Stimulated activated CD4-positive, alpha-beta T cell treated with anti-CD3 and anti-CD28 coated beads, Interleukin-15, amount 100 ng/mL, for 1 hour (primary cell): ENCODE measurements around the gene RBAK.
A peak's percentile ranks its signal among the peaks of the same experiment; 100 is the strongest.
"Not testable (repeated sequence)": the region's sequence is repeated elsewhere in the genome, so short reads cannot be mapped to it uniquely, and the experiment has no call there.

Experiments used
- DNase-seq, 2 donors: peaks; one replicate each; pipeline ENCODE4 v3.0.0-alpha.2; 2020; ENCODE audit warnings: low read depth in 1 of 2, low spot score in 1 of 2

Gene RBAK

DNA sequence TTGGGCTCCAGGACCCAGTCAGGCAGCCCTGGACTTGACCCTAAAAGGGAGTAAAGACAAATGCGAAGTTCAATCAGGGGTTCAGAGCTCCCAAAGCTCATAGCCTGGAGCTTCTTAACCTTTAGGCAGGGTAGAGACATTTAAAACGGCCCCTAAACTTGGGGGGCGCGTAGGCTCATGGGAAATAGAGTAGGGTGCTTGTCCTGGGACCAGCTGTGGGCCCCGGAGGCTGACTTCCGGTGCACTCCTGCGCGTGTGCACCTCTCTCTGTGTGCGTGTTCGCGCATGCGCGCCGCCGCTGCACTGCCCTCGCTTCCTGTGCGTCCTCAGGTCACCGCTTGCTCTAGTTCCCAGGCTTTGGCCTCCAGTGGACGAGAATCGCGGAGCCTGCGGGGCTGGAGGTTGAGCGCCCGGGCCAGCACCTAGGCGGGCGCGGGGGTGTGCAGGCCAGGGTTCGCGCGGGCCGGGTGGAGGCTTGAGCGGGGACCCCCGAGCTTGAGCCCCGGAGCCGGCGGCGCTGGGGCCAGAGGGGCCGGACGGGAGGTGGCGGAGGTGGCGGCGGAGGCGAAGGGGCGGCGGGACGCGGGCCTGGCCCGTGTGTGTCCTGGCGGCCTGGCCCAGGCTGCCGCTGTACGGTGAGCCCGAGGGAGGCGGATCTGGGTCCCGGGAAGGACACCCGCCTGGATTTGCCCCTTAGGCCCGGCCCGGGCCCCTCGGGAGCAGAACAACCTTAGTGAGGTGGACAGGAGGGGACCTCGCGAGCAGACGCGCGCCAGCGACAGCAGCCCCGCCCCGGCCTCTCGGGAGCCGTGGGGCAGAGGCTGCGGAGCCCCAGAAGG lies at the start of gene RBAK:
Gene RBAK, plus strand, starts transcription at position 303 of the 839 bp plus-strand sequence. CDS start 2,217 bp downstream, outside the sequence.
- peak; percentile 80 to 82 for DNase-seq

DNA sequence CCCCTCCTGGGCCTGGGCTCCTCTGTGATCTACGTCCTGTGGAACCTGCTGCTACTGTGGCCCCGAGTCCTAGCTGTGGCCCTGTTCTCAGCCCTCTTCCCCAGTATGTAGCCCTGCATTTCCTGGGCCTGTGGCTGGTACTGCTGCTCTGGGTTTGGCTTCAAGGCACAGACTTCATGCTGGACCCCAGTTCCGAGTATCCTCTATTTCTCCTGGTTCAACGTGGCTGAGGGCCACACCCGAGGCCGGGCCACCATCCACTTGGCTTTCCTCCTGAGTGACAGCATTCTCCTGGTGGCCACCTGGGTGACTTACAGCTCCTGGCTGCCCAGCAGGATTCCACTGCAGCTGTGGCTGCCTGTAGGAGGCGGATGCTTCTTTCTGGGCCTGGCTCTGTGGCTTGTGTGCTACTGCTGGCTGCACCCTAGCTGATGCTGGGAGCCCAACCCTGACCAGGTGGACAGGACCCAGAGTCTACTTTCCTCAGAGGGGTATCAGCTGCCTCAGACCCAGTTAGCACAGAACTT lies 48.9 kb upstream of the RBAK start:
- DNase-seq, result no peak

DNA sequence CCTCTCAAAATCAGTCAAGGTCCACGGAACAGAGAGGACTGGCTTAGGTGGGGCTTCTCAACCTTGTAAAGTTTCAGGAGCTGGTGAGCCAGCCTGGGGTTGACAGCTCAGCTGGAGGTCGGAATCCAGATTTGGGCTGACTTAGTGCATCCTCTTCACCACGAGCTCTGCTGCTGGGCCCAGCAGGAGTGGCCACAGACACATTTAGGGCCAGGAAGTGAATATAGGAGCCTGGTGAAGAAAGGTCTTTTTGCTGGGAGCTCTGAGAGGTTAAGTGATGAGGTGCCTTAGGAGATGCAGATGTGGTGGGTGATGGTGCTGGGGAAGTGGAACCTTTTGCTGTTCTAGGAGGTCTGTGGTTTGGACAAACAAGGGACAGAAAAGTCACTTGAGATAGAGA lies 47.4 kb upstream of the RBAK start:
- DNase-seq, result no peak

DNA sequence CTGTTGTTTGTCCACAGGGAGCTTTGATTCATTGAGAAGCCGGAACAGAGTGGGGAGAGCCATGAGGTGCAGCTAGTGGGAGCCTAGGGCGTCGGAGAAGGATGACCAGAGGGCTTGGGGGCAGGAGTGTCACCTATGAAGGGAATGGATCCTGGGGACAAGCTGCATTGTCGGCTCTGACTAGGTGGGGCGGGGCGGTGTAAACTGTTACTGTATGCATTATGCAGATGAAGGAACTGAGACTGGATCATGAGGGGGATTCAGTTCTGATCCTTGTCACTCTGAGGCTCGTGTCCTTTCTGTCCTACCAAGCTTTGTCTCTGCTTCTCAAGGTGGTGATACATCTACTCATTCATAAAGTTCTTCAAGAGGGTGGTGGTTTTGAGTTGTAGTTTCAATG lies 46.8 kb upstream of the RBAK start:
- DNase-seq, result no peak

DNA sequence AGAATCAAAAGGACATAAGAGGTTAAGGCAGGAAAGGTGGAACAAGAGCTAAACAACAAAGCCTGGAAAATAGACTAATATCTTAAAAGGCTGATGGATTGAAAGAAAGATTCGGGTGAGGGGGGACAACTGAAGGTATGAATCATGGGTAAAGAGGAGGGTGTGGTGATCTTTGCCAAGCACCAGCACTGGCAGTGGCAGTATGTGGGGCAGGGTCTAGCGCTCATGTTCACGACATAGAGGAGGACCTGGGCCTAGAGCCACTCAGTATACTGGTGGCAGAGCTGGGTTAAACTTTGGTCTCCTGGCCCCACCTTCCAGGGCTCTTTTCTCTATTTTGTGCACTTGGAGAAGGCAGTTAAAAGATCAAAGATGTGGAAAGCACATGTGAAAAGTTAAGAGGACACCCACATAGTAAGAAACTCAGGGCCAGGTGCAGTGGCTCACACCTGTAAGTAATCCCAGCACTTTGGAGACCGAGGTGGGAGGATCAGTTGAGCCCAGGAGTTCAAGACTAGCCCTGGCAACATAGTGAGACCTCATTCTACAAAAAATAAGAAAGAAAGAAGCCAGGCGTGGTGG lies 46.2 kb upstream of the RBAK start:
- no peak for DNase-seq

DNA sequence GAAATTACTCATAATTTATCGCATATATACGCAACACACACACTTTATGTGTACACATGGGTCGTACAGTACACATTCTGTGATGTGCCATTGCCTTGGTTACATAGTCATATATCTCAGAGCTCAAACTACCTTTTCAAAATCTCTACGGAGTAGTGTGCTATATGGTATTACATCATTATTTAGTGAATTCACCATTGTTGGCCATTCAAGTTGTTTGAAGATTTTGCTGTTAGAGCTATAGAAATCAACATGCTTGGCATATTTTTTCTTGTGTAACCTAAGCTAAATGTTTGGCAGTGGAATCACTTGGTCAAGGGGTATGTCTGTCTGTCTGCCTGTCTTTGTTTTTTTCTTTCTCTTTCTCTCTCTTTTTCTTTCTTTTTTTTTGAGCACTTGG lies 44.7 kb upstream of the RBAK start:
- no peak for DNase-seq

DNA sequence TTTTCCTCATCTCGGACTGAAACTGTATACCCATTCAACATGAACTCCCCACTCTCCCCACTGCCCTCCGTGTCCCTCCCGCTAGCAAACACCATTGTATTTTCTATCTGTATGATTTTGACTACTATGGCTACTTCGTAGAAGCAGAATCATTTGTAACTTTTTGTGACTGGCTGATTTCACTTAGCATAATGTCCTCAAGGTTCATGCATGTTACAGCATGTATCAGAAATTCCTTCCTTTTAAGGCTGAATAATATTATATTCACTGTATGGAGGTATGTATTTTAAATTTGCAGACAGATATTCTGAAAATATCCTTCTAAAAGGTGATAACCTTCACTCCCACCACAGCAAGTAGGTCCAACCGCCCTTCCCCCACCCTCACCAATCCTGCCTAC lies 43.7 kb upstream of the RBAK start:
- DNase-seq, result no peak

DNA sequence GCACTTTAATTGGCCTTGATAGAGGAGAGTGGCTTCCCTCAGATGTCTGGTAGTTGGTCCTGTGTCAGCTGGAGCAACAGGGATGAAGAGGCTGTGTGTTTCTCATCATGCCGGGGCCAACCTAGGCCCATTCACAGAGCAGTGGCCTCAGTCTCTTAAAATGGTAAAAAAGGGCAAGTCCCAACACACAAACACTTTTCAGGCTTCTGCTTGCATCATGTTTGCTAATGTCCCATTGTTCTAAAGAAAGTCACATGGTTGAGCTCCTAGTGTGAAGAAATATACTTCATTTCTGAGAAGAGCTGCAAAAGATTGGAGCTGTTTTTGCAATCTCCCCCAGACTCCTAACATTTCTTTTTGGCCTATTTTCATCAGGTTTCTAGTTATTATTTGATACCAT lies 40.6 kb upstream of the RBAK start:
- no peak for DNase-seq

DNA sequence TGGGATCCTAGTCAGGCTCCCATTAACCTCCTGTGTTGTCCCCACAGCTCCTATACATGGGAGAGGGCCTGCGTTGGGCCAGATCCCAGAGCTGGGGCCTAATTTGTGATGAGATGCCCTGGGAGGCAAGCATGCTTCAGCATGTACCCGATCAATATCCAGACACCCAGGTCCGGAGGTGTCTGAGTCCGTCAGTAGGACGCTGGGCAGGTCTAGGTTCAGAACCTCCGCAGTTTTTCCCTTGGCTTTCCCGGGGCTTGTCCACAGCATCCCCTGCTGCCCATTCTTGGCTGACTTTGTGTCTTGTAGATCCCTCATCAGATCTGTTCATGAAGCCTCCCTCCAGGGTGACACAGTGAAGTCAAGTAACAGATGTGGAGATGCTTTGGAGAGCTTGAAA lies 32.7 kb upstream of the RBAK start:
- no peak for DNase-seq

DNA sequence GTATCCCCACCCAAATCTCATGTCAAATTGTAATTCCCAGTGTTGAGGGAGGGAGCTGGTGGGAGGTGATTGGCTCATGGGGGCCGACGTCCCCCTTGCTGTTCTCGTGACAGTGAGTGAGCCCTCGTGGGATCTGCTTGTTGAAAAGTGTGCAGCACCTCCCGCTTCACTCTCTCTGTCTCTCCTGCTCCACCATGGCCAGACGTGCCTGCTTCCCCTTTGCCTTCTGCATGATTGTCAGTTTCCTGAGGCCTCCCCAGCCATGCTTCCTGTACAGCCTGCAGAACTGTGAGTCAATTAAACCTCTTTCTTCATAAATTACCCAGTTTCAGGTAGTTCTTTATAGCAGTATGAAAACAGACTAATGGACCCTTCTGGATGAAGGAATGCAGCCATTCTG lies 29.7 kb upstream of the RBAK start:
- not testable (repeated sequence) for DNase-seq

DNA sequence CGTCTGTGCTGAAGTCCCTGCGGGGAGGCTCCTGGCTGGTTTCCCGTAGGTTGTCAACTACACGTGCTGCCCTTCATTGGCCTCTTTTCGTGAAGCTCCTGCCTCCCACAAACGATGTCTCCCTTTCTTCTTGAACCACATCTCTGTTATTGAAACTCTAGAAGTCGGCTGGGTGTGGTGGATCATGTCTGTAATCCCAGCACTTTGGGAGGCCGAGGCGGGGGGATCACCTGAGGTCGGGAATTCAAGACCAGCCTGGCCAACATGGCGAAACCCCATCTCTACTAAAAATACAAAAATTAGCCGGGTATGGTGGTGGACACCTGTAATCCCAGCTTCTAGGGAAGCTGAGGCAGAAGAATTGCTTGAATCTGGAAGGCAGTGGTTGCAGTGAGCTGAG lies 28.0 kb upstream of the RBAK start:
- DNase-seq, result not testable (repeated sequence)

DNA sequence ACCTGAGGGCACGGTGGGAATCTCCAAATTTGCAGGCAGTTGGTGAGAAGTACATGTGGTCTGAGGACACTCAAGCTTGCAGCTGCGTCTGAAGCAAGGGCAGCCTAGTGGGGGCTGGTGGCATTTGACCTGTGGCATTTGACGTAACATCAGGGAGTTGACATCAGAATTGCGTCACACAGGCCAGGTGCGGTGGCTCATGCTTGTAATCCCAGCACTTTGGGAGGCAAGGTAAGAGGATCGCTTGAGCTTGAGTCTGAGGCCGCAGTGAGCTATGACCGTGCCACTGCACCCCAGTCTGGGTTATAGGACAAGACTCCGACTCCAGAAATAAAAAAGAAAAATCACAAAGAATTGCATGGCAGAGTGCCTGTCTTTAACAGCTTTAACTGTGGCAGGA lies 25.6 kb upstream of the RBAK start:
- no peak for DNase-seq

DNA sequence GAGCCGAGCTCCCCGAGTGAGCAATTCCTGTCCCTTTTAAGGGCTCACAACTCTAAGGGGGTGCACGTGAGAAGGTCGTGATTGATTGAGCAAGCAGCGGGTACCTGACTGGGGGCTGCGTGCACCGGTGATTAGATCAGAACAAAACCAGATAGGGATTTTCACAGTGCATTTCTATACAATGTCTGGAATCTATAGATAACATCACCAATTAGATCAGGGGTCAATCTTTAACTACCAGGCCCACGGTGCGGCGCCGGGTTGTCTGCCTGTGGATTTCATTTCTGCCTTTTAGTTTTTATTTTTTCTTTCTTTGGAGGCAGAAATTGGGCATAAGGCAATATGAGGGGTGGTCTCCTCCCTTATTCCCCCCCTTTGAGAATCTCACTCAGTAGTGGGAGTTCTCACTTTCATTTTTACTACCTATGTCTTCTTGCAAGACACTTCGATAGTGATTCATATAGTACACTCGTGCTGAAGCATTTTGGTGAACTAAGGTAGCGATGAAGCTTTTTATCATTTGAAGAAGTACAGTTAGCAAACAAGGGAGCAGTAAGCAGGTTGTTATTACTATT lies 24.6 kb upstream of the RBAK start:
- DNase-seq, result not testable (repeated sequence)

DNA sequence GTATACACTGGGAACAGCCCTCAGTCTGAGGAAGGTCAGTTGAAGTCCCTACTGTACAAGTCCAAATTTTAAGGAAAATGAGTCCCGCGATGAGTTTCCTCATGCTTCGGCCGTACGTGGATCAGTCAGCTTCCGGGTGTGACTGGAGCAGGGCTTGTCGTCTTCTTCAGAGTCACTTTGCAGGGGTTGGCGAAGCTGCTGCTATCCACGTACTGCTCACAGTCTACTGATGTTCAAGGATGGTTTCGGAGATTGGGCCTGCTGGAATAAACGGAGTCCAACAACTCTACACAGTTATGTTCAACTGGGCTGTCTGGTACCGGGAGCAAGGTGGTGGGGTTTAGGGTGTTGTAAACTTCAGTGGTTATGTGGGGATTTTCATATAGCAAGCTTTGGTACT lies 22.0 kb upstream of the RBAK start:
- DNase-seq, result not testable (repeated sequence)

DNA sequence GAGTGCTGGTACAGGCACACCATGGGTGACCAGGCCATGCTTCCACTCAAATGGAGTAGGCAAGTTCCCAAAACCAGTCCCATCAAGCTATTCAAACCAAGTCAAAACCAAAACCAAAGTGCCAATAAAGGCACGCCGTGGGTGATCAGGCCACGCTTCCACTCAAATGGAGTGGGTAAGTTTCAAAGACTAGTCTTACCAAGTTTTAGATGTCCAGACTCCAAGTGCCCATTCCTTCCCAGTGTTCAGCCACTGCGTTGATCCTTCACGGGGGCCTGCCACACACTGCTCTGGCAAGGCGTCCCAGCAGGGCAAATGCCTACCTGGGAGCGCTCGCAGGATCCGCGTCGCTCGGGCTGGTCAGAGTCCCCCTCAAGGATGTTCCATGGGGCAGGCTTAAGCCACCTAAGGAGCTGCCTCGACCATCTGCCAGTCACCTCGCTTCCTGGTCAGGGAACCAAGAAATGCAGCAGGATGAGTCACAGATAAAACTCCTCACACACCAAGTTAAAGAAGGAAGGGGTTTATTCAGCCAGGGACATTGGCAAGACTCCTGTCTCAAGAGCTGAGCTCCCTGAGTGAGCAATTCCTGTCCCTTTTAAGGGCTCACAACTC lies 17.8 kb upstream of the RBAK start:
- not testable (repeated sequence) for DNase-seq

DNA sequence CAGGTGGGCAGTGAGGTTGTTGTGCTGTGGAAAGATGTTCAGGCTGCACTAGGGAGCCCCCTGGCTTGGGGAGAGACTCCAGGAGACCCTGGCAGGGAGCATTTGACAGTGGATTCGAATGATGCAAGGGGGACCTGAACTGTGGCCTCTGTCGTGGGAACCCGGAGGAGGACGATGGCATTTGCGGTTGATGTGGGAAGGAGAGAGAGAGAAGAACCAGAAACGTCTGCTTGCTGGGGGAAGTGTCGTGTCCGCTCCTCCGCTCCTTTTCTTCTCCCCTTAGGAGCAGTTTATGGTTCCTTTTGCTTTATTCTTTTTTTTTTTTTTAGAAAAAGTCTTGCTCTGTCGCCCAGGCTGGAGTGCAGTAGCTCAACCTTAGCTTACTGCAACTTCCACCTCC lies 12.5 kb upstream of the RBAK start:
- DNase-seq, result not testable (repeated sequence)

DNA sequence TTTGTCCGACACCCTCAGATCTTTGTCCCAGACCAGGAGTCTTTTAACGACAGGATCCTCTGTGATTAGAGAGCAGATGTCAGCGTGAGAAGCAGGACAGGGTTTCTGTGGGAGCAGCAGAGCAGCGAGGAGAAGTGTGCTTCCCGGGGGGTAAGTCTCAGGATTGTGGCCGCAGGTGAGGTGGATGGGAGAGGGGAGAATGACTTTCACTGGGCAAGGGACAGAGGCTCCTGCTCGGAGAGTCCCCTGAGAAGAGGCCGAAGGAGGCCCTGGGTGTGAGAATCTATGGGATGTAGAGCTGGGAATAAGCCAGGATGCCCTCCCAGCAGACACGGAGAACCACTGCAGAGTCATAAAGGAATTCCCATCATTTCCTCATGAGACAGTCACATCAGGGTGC lies 10.4 kb upstream of the RBAK start:
- no peak for DNase-seq

DNA sequence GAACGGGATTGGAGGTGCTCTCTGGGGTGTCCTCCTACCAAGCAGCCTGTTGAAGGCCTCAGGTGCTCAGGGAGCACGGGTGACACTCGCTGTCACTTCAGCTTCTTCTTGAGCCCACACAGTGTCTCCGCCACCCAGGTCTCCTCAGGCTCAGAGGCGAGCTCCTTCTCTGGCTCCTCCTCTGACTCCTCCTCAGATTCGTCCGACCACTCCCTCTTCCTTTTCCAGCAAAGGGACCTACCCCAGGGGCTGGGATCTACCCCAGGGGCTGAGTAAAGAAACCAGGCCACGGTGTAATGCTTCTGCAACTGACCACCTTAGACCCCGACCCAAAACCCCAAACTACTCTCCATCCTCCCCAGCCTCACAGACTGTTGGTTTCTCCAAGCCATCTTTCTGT lies 9.2 kb upstream of the RBAK start:
- DNase-seq, result no peak

DNA sequence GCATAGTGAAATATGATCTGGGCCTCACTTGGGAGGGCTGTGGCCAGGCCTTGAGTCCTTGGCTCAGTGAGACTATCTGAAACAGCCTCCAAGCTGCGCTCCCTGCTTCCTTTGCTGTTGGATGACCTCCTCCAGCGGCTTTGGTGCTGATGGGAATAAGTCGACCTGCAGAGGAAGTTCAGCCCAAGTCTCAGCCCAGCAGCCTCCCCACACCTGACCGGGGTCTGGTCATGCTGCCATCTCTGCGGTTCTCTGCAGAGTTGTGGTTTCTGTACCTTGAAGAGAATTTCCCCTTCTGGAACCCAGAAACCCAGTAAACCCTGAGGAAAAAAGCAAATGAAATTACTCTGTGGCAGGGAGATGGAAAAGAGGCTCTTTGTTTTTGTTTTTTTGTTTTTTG lies 4.6 kb upstream of the RBAK start:
- no peak for DNase-seq

DNA sequence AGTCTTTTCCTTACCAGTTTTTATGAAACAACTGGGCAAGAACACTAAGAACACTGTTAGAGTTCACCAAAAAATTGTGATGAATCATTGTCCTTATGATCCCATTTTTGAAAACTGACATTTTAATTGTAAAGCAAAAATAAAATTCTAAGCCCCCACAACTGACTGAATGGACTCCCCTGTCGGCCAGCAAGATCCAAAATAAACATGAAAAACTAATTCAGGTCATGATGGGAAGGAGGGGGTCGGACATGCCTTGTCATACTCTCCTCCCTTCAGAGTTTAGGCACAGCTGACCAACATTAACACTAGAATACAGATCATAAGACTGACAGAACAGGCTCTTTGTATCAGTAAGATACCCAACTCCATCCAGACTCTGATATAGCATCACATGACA lies 2.0 kb upstream of the RBAK start:
- DNase-seq, result no peak

DNA sequence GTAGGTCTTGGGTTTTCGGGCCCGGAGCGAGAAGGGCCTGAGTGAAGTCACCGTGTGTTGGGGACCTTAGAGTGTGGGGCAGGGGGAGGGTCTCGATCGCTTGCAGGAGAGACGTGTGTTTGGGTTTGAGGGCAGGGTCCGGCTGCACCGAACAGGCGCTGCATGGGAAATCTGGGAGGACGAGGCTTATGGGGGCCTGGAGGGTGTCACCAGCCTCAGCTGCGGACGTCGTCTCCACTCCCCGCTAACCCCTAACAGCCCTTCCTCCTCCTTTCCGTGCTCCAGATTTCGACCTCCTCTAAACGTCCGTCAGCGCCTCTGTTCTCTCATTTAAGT lies 705 bp downstream of the RBAK start:
- not testable (repeated sequence) for DNase-seq

DNA sequence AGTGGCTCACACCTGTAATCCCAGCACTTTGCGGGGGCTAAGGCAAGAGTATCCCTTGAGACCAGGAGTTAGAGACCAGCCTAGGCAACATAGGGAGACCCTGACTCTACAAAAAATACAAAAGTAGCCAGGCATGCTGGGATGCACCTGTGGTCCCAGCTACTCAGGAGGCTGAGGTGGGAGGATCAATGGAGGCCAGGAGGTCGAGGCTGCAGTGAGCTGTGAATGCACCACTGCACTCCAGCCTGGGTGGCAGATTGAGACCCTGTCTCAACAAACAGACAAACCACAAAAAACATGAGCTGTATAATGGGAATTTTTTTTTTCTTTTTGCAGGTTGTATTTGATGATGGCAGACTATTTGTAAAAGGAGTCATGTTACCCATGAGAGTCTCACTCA lies 1.5 kb downstream of the RBAK start:
- not testable (repeated sequence) for DNase-seq
